Stimulated activated CD4-positive, alpha-beta T cell treated with anti-CD3 and anti-CD28 coated beads, Interleukin-15, amount 100 ng/mL, for 48 hours (primary cell): ENCODE results near the gene P2RY1.
"Not testable (repeated sequence)": the region's sequence is repeated elsewhere in the genome, so short reads cannot be mapped to it uniquely, and the experiment has no call there.

Source experiments
- DNase-seq, 2 donors: peaks; one replicate each; pipeline ENCODE4 v3.0.0-alpha.2; 2020; ENCODE audit warnings: low read depth in 2 of 2

The P2RY1 gene

DNA sequence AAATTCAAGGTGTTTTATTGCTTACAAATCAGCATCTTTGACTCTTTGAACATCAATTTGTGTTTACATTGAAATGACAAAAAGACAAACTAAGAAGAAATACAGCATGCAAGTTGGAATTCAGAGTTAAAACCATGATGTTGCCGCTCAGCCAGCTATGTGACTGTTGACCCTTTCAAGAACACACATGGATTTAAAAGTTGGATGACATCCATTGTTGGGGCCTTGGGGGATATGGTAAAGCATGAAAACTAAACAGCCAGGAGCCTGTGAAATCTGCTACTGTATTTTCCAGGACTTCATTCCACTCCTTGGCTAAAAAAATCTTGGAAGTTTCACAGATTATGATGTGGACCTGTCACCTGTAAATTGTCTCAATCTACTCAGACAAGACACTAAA lies 4.6 kb downstream of the P2RY1 start:
- DNase-seq, result no peak

DNA sequence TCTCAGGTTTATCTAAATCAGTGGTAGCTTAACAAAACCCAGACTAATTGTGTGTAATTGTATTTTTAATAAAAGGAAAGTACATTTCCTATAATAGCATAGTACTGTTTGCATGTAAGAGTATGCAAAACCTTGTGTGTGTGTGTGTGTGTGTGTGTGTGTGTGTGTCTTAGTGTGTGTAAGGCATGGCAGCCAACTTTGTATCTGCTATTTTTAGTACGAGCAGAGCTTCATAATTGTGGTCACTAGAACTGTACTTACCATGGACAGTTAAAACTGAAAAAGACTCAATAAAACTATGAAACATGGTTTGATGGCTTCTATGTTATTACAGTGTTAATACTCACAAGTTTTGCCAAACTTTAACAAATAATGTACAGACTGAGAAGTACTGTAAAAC lies 6.2 kb downstream of the P2RY1 start:
- DNase-seq, result no peak

GRCh38 chr3:152842413-152842812 lies 7.5 kb downstream of the P2RY1 start:
- no peak for DNase-seq

- no peak for DNase-seq
Measured at GRCh38 chr3:152843955-152844354, 9.0 kb downstream of the P2RY1 start.

GRCh38 chr3:152846572-152847202 lies 11.8 kb downstream of the P2RY1 start:
- DNase-seq, result not testable (repeated sequence)

GRCh38 chr3:152847599-152847998 lies 12.7 kb downstream of the P2RY1 start:
- DNase-seq, result not testable (repeated sequence)

DNA sequence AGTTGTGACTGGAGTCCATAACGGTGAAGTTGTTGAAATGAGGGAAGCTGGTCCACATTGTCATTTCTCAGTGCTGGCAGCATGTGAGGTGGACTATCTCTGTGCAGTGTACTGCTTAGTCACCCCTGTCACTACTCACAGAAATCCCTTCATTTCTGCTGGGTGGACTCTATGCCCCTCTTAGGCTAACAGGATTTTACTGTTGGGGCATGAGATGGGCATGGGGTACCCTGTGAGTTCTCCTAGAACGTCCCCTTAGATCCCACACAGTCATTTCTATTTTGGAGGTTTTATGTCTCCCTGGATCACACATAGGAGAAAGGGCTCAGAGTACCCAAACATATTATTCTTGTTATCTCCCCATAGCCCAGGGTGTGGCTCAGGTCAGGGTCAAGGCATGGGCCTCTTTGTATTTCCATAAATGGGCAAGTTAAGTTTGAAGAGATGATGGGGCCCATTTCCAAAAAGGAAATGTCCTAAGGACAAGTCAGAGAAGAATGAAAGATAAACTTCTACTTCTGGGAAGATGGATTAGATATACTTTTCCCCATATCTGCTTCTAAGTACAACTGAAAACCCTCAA lies 15.2 kb downstream of the P2RY1 start:
- no peak for DNase-seq

DNA sequence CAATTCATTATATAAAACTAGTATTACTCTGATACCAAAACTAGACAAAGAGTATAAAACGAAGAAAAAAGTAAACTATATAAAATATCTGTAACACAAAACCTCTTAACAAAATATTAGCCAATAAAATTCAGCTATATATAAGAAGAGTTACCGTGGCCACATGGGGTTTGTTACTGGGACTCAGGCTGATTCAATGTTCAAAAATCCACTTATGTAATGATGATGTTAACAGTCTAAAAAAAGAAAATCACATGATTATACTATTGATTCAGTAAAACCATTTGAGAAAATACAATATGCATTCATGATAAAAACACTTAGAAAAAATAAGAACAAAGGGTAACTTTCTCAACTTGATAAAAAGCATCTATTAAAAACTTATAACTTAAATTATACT lies 18.3 kb downstream of the P2RY1 start:
- DNase-seq, result no peak

GRCh38 chr3:152857082-152857481 lies 22.2 kb downstream of the P2RY1 start:
- DNase-seq, result no peak

DNA sequence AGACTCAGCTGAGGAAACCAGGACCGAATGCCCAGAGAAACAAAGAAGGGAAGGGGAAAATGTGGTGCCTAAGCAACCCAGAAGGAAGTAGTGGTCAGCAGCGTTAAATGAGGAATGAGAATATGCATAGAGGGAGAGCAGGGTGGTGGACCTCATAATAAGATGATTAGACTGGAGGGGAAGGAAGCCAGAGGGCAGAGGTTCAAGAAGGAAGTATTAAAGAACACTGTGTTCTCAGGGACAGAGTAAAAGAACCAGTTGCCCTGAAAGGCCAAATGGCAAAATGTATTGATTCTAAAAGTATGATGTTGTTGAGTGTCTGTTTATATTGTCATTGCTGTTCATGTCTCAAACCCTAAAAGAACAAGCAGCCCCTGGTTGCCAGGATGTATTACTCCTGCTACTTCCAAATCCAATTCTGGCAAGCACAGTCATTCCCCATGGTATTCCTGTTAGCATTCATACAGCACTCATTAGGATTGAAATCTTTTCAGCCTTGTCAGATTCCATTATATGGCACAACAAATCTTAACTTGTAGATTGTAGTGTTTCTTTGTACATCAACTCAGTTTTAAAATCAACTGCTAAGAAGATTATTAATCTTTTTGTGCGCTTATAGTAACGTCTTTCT lies 23.4 kb downstream of the P2RY1 start:
- no peak for DNase-seq

DNA sequence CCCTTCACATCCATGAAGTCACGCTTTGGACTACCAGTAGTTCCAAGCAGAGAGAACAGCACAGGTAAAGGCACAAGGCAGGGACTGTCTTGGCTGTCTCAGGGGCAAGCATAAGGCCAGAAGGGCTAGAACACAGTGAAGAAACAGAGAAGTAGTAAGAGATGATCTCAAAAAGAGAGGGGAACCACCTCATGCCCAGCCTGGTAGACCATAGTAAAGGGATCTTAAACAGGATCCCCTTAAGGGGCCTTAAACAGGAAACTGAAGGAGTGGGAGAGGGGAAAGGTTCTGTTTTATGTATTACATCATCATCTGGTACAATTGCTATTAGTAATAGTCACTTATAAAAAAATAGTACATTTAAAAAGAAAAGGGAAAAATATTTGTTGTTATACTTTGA lies 25.8 kb downstream of the P2RY1 start:
- DNase-seq, result no peak

DNA sequence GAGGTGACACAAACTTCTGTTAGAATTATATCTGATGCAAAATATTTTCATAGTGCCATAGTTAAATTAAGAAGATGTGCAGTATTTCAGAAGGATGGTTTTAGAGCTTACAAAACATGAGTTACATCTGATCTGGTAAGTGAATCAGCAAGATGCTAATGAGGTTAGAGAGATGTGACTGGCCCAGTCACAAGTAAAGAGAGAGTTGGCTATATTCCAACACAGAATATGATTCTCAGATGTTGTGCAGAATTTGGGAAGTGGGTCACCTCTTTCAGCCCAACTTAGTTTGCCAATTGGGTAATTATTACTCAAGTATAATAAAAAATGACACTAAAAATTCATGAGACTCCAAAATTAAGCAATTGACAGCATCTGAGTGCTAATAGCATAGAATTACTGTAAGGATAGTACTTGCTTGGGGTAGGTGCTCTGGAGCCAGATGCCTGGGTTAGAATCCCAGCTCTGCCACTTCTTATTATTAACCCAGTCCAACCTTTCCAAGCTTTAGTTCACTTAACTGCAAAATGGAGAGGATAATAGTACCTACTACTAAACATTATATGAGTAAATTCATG lies 30.8 kb downstream of the P2RY1 start:
- no peak for DNase-seq

DNA sequence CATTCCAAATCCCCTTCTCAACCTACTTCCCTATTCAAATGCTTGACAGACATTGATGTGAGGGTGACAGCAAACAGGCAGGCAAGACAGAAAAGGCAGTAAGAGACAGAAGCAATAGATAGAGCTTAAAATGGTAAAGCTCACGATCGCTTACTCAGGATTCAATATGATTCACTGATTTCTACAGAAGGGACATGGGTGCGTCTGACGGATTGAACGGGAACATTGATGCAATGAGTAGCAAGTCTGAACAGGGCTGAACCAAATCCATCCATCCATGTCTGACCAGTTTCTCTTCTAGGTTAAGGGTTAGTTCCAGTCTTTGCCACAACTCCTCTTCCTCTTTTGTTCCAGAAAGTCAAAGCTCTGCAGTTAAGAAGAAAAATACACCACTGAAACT lies 35.1 kb downstream of the P2RY1 start:
- DNase-seq, result no peak

DNA sequence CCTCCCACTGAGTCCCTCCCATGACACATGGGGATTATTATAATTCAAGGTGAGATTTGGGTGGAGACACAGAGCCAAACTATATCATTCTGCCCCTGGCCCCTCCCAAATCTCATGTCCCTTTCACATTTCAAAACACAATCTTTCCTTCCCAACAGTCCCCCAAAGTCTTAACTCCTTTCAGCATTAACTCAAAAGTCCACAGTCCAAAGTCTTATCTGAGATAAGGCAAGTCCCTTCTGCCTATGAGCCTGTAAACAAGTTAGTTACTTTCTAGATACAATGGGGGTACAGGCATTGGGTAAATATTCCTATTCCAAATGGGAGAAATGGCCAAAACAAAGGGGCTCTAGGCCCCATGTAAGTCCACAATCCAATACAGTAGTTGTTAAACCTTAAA lies 38.4 kb downstream of the P2RY1 start:
- not testable (repeated sequence) for DNase-seq

- no peak for DNase-seq
Measured at GRCh38 chr3:152874896-152875749, 40.2 kb downstream of the P2RY1 start.

DNA sequence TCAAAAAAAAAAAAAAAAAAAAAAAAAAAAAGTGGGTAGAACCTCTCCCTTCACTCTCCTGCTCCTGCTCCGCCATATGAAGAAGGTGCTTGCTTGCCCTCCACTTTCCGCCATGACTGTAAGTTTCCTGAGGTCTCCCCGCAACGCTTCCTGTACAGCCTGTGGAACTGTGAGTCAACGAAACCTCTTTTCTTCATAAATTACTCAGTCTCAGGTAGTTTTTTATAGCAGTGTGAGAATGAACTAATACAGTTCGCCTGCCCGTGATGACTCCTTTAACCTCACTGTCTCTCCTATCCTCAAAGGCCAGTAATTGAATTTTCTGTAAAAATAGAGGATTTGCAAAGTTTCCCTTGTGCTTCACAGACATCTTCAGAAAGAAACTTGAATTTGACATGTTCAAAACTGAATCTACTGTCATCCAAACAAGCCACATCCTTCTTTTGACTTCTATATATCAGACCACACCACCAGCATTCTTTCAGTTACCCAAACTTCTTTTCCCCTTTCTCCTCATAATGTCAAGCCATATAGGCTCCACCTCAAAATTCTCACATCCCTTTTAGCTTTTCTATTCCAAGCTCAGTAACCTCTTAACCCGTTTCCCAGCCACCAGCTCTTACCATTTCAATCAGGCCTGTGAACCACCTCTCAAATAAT lies 44.3 kb downstream of the P2RY1 start:
- DNase-seq, result no peak

DNA sequence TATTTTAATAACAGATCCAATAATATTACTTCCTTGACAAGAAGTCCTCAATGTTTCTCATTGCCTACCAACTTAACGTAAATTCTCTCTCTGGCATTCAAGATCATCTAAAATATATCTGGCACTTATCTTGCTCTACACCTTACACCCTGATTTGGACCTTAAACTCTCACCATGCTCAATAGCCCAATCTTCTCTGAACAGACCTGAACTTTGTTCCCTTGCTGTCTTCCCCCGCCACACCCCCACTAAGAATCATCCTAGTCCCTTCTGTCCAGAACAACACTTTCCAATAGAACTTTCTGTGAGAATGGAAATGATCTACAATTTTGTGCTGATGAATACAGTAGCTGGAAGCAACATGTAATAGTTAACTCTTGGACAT lies 44.9 kb downstream of the P2RY1 start:
- no peak for DNase-seq

GRCh38 chr3:152885076-152885475 lies 50.1 kb downstream of the P2RY1 start:
- no peak for DNase-seq
